Vagina (tissue), 2 donors: ENCODE results near the gene RYR1. TPM values are rescaled to one million over a fixed set of nuclear protein-coding genes. Genes with fewer than 3 reads are reported as not detected.

ENCODE experiments used
- DNase-seq, 2 donors: peaks; one replicate each; pipeline ENCODE4 v3.0.0-alpha.2; 2017; ENCODE audit errors: extremely low spot score in 2 of 2
- H3K27ac ChIP-seq: fragments of 200-600 bp; sonication (generic); one replicate; pipeline ENCODE4 v1.5.1; 2019
- H3K27me3 ChIP-seq: fragments of 200-600 bp; sonication (generic); one replicate; pipeline ENCODE4 v1.5.1; 2019
- H3K36me3 ChIP-seq, 2 donors: fragments of 200-600 bp; sonication (generic); one replicate each; pipeline ENCODE4 v1.5.1; 2017 to 2019
- H3K4me1 ChIP-seq: fragments of 200-600 bp; sonication (generic); one replicate; pipeline ENCODE4 v1.5.1; 2019
- H3K4me3 ChIP-seq, 2 donors: fragments of 200-600 bp; sonication (generic); 1 replicate in 1 of 2; 2 replicates in 1 of 2; pipeline ENCODE4 v1.5.1; 2016 to 2019
- H3K9me3 ChIP-seq: fragments of 200-600 bp; sonication (generic); one replicate; pipeline ENCODE4 v1.5.1; 2019
- POLR2A ChIP-seq, 2 donors: fragments of 450-650 bp; IDR thresholded peaks; one replicate each; pipeline ENCODE4 v1.6.1; 2017; ENCODE audit warnings: antibody characterized with exemption in 2 of 2, mild to moderate bottlenecking in 2 of 2, moderate library complexity in 2 of 2
- POLR2AphosphoS5 ChIP-seq, 2 donors: sonication (generic); formaldehyde crosslinking; IDR thresholded peaks; one replicate each; pipeline ENCODE4 v1.9.0; 2017; ENCODE audit warnings: antibody characterized with exemption in 2 of 2, mild to moderate bottlenecking in 2 of 2, low read depth in 1 of 2; ENCODE audit not compliant: insufficient read depth in 1 of 2
- intact Hi-C: fragments of 100-400 bp; cut with DNase I; formaldehyde crosslinking; loops from one replicate; pipeline ENCODE4 v1.15.1; 2023
- total RNA-seq: library from RNA; depleted of rRNA; stranded (reverse); fragments of >200 nt; gene quantifications from one replicate; pipeline ENCODE4 v1.2.3, GENCODE V29; 2016
- TF ChIP-seq, protein P1 (sequence below), 3 experiments: fragments of 450-650 bp in 2 of 3; fragments of 200-600 bp in 1 of 3; sonication (generic) in 1 of 3; IDR thresholded peaks; one replicate each; pipeline ENCODE4 v1.5.1; 2017 to 2019; ENCODE audit warnings: antibody characterized with exemption in 3 of 3, mild to moderate bottlenecking in 2 of 3, moderate library complexity in 2 of 3

Gene RYR1
- total RNA-seq, result 1.5 TPM

GRCh38 chr19:38433268-38433733, at the start of gene RYR1:
RYR1 (plus strand) TSS chr19:38433691; CDS start chr19:38433830, 139 bp downstream.
- no peaks in the 10 kb centered on the region for H3K27me3 ChIP-seq
- intact Hi-C loops, result no loop called here

GRCh38 chr19:38383743-38384142, 49.7 kb upstream of the RYR1 start:
- Histone ChIP-seq H3K36me3 (peaks cover 0 to 53% of the 10 kb centered on the region in 2 donors), H3K27ac (no peak overlapping the region), H3K27me3 (no peaks in the 10 kb centered on the region), H3K4me3 (no peak overlapping the region), H3K9me3 (no peaks in the 10 kb centered on the region), H3K4me1 (peaks cover 30% of the 10 kb centered on the region)
- no peak for DNase-seq
- intact Hi-C loops, result no loop called here
- TF ChIP-seq POLR2AphosphoS5 (IDR thresholded peaks at IDR 0.05; ENCODE audit: insufficient read depth in 1 of 2, low read depth in 1 of 2), result no peak
- TF ChIP-seq, protein P1, sequence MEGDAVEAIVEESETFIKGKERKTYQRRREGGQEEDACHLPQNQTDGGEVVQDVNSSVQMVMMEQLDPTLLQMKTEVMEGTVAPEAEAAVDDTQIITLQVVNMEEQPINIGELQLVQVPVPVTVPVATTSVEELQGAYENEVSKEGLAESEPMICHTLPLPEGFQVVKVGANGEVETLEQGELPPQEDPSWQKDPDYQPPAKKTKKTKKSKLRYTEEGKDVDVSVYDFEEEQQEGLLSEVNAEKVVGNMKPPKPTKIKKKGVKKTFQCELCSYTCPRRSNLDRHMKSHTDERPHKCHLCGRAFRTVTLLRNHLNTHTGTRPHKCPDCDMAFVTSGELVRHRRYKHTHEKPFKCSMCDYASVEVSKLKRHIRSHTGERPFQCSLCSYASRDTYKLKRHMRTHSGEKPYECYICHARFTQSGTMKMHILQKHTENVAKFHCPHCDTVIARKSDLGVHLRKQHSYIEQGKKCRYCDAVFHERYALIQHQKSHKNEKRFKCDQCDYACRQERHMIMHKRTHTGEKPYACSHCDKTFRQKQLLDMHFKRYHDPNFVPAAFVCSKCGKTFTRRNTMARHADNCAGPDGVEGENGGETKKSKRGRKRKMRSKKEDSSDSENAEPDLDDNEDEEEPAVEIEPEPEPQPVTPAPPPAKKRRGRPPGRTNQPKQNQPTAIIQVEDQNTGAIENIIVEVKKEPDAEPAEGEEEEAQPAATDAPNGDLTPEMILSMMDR (IDR thresholded peaks at IDR 0.05), result no peak
- no peak for TF ChIP-seq POLR2A (IDR thresholded peaks at IDR 0.05)

More at GRCh38 chr19:38433268-38433733, at the start of gene RYR1:
- no peak for DNase-seq
- Histone ChIP-seq H3K27ac (no peak within 1 kb of the TSS), H3K4me3 (no peak within 1 kb of the TSS), H3K4me1 (no peaks in the 10 kb centered on the region), H3K36me3 (no peaks in the 10 kb centered on the region), H3K9me3 (no peaks in the 10 kb centered on the region)
- no peak for TF ChIP-seq POLR2AphosphoS5 (IDR thresholded peaks at IDR 0.05; ENCODE audit: insufficient read depth in 1 of 2, low read depth in 1 of 2)
- no peak for TF ChIP-seq POLR2A (IDR thresholded peaks at IDR 0.05)
- TF ChIP-seq, protein P1 (IDR thresholded peaks at IDR 0.05), result no peak

DNA sequence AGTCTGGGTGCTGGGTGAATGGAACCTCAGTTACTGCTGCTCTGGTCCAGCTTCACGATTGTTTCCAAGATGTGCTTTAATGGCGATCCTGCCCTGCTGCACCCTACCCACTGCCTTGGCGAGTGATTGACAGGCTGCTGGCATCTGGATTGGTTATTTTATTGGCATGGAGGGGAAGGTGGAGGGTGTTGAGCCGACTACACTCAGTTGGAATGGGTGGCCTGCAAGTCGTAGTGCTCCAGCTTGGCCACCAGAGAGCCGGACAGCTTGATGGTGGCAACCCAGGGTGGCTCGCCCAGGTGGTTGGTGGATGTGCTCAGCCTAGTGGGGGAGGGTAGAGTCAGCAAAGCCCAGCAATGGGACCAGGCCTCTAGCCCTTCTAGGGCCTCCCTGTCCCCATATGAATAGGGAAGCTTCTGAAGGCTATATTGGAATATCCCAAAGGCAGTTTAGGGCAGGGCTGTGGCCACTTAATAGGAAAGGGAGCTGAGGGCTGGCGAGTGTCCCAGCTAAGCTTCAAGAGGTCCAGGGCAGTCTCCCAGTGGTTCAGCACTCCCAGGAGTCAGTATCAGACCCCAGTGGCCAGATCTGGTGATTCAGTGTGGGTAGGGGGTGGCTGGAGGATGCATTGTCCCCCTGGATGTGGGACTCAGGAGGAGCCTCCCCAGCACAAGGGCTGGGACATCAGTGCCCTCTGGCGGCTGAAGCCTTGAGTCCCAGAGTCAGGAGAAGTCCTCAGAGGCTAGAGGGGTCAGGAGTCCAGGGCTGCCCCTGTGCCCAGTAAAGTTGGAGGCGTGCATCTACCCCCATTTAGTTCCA, 49.1 kb upstream of the RYR1 start:
- no peaks in the 10 kb centered on the region for H3K27me3 ChIP-seq
- intact Hi-C loops, result no loop called here
- no peak overlapping the region for H3K4me3 ChIP-seq
- peaks cover 36% of the 10 kb centered on the region for H3K4me1 ChIP-seq
- no peak for DNase-seq
- H3K27ac ChIP-seq, result no peak overlapping the region
- peaks cover 0 to 49% of the 10 kb centered on the region in 2 donors for H3K36me3 ChIP-seq
- TF ChIP-seq, protein P1 (IDR thresholded peaks at IDR 0.05), result no peak
- TF ChIP-seq POLR2AphosphoS5 (IDR thresholded peaks at IDR 0.05; ENCODE audit: insufficient read depth in 1 of 2, low read depth in 1 of 2), result no peak
- TF ChIP-seq POLR2A (IDR thresholded peaks at IDR 0.05), result no peak
- no peaks in the 10 kb centered on the region for H3K9me3 ChIP-seq

- TF ChIP-seq, protein P1 (IDR thresholded peaks at IDR 0.05), result no peak
- TF ChIP-seq POLR2A (IDR thresholded peaks at IDR 0.05) (no peak), POLR2AphosphoS5 (IDR thresholded peaks at IDR 0.05; ENCODE audit: insufficient read depth in 1 of 2, low read depth in 1 of 2) (no peak)
- H3K9me3 ChIP-seq, result no peaks in the 10 kb centered on the region
- intact Hi-C loops, result no loop called here
- H3K4me1 ChIP-seq, result peaks cover 39% of the 10 kb centered on the region
- no peak overlapping the region for H3K4me3 ChIP-seq
- DNase-seq, result no peak
- no peak overlapping the region for H3K27ac ChIP-seq
- H3K36me3 ChIP-seq, result peaks cover 0 to 42% of the 10 kb centered on the region in 2 donors
- H3K27me3 ChIP-seq, result no peaks in the 10 kb centered on the region
Measured at GRCh38 chr19:38385057-38385803, 48.3 kb upstream of the RYR1 start.
